Loucy (cell line): ENCODE results near the gene NHSL1.

ENCODE experiments used
- CTCF ChIP-seq: fragments of 200-600 bp; sonication (generic); conservative IDR thresholded peaks from 2 replicates; pipeline ENCODE4 v1.5.1; 2014; ENCODE audit warnings: mild to moderate bottlenecking, antibody characterized with exemption, low read length
- EZH2phosphoT487 ChIP-seq: fragments of 200-600 bp; IDR thresholded peaks from 2 replicates; pipeline ENCODE4 v1.6.1; 2018; ENCODE audit warnings: antibody characterized with exemption, mild to moderate bottlenecking, moderate library complexity, borderline replicate concordance

GRCh38 chr6:138420356-138420755 is 78.9 kb downstream of the NHSL1 start:
- TF ChIP-seq EZH2phosphoT487 (no peak), CTCF (no peak)
